Astrocyte of the cerebellum (primary cell): ENCODE measurements around the gene CDH12.

Experiments used
- DNase-seq: peaks from one replicate; pipeline ENCODE4 v3.0.0-alpha.2; 2011; ENCODE audit warnings: low read depth
- H3K4me3 ChIP-seq: 2 replicates; pipeline ENCODE4 v1.5.1; 2011; ENCODE audit warnings: mild to moderate bottlenecking, low read depth, low read length, moderate library complexity
- CTCF ChIP-seq: IDR thresholded peaks from 2 replicates; pipeline ENCODE4 v1.5.1; 2012; ENCODE audit warnings: low read length, low read depth, moderate library complexity, mild to moderate bottlenecking; ENCODE audit errors: missing control alignments
- in situ Hi-C: cut with HindIII; loops from 2 replicates; pipeline ENCODE4 v1.10.0; 2017; ENCODE audit warnings: low sequenced_read_pairs

CDH12 gene

GRCh38 chr5:22591461-22591860, 261.7 kb downstream of the CDH12 start:
- in situ Hi-C loops = no loop called here
- DNase-seq = no peak
- no peak overlapping the region for H3K4me3 ChIP-seq
- TF ChIP-seq CTCF = no peak

- in situ Hi-C loops = no loop called here
- no peak overlapping the region for H3K4me3 ChIP-seq
- DNase-seq = no peak
- no peak for TF ChIP-seq CTCF
These were observed 262.4 kb downstream of the CDH12 start for GRCh38 chr5:22590677-22591268.

DNA sequence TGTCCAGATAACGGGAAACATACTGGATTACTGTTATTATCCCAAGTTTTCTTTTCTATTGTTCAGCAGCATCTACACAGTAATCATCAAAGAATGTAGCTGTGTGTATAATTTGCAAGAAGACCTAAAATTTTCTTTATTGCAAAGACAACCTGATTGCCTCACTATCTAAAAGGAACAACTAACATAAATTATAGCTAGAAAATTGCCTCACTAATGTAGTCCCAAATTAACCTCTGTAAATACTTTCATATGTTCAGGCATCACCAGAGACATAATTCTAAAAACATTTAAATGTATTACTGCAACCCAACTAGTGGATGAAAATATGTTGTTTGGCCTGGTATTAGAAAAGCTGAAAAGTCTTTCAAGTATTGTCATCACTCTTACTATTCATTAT, 275.4 kb downstream of the CDH12 start:
- no peak for DNase-seq
- no peak for TF ChIP-seq CTCF
- no peak overlapping the region for H3K4me3 ChIP-seq
- in situ Hi-C loops = no loop called here

GRCh38 chr5:22577006-22577405, 276.1 kb downstream of the CDH12 start:
- in situ Hi-C loops = no loop called here
- TF ChIP-seq CTCF = no peak
- no peak for DNase-seq
- no peak overlapping the region for H3K4me3 ChIP-seq

DNA sequence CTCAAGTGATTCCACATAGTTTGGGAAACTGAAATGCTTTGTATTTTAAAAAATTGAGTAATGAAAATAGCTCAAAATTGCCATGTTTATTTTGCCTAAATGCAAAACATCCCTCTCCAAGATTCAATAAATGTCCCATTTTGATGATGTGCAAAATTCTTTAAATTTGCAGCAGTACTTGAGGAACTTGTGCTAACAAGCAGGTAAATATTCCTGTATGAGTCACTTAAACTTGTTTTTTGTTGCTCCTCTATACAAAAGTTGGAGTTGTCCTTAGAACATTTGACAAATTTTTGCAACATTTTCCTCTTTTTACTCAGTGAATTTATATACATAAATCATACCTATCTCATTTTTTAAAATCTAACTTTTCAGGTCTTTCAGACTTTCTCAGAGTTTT, 280.2 kb downstream of the CDH12 start:
- TF ChIP-seq CTCF = no peak
- in situ Hi-C loops = no loop called here
- no peak for DNase-seq

DNA sequence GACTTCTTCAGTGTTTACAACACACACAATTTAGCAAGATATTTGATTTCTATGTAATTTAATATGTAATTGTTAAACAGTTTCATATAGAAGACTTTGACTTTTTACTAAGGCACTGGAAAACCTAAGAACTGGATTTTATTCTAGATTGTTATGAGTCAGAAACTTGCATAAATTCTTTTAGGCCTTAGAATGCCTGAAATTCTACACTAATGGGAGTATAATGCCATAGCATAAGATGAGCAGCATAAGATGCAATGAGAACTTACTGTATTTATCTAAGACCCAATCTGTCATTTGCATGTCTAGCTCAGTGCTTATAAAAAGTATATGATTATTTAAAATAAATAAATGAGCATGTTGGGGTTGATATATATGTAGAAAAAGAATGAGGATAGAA, 285.2 kb downstream of the CDH12 start:
- no peak for DNase-seq
- TF ChIP-seq CTCF = no peak
- in situ Hi-C loops = no loop called here
- H3K4me3 ChIP-seq = no peak overlapping the region

More for the DNA sequence above, 280.2 kb downstream of the CDH12 start:
- H3K4me3 ChIP-seq = no peak overlapping the region
